ENCODE measurements around the gene FMN2.

FMN2 gene

DNA sequence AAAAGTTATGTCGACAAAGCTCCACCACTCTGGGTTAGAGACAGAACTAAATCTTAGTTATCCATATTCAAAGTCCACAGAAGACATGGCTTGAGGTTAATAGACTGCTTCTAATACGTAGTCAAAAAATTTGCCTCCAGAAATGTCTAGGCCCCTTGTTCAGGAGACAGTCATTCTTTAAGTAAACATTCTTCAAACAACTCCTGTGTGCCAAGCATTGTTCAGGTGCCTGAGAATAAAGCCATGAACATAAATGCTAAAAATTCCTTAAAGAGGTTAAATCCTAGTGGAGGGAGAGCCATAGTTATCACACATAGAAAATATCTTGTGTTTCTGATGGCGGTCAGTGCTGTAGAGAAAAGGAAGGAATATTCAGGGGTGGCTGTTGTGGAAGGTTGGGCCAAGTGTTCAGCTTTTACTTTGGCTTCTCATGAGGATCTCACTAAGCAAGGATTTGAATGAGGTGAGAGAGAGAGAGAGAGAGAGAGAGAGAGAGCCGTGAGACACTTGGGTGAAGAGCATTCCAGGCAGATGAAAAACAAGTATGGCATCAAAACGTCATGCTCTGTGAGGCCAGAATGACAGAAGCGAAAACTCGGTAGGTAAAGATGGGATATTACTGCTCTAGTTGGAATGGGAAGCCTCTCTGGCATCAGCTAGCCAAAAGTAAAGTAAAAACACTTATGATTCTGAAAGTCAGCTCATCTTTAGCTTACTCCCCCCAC lies 333.2 kb downstream of the FMN2 start:
- no peak overlapping the region for H3K4me2 ChIP-seq (ENCODE audit: low read length)
- no peak overlapping the region for H3K9ac ChIP-seq (ENCODE audit: low read length)
- no peak for DNase-seq
- H3K79me1 ChIP-seq (ENCODE audit: low read length), result no peaks in the 10 kb centered on the region
- no peak overlapping the region for H2BK15ac ChIP-seq (replicated peaks; ENCODE audit: low read depth)
- no peak overlapping the region for H3K4me3 ChIP-seq (ENCODE audit: low read length)
- no peak overlapping the region for H2BK5ac ChIP-seq (ENCODE audit: low read length)
- no peak overlapping the region for H4K8ac ChIP-seq (ENCODE audit: low read depth, low read length)
- H3K56ac ChIP-seq (ENCODE audit: low read length), result no peak overlapping the region
- H3K36me3 ChIP-seq (ENCODE audit: control insufficient read depth, insufficient read depth, low read length), result no peaks in the 10 kb centered on the region
- H3K23ac ChIP-seq (ENCODE audit: low read length), result no peak overlapping the region
- no peak overlapping the region for H3K18ac ChIP-seq (ENCODE audit: low read length)
- H2BK120ac ChIP-seq (ENCODE audit: low read depth, low read length), result no peak overlapping the region
- H3K79me2 ChIP-seq (ENCODE audit: control insufficient read depth, insufficient read depth, low read length), result no peaks in the 10 kb centered on the region
- H3K27ac ChIP-seq (ENCODE audit: low read depth, low read length), result no peak overlapping the region
- no CpG with 5 or more reads among the region's 7 CpGs for WGBS (ENCODE audit: extremely low coverage, insufficient coverage, low lambda C conversion rate)
- no peaks in the 10 kb centered on the region for H3K27me3 ChIP-seq (ENCODE audit: insufficient read depth, low read length, poor library complexity)
- H3K4me1 ChIP-seq (ENCODE audit: control insufficient read depth, low read depth, low read length), result no peaks in the 10 kb centered on the region
- H3K4ac ChIP-seq (ENCODE audit: low read depth, low read length), result no peak overlapping the region
- no peak overlapping the region for H4K5ac ChIP-seq (ENCODE audit: low read length)
- H2AK5ac ChIP-seq (ENCODE audit: low read length), result no peak overlapping the region

DNA sequence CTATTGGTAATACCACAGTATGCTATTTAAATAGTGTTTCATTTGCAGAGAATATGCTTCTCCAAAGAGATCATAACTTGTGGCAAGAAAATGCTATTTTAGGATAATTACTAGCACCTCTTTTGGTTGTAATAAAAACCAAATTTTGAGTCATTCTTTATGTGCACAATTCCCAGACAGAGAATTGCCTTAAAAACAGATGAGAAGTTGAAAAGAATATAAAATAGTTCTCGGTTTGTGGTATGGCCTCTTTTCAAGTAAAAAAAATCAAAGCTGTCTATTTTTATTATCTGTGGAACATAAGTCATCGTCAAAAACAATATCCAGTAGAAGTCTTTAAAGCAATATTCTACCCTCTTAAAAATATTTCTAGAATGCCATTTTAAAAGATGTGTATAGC lies 334.4 kb downstream of the FMN2 start:
- H3K4me3 ChIP-seq (ENCODE audit: low read length), result no peak overlapping the region
- H3K4me2 ChIP-seq (ENCODE audit: low read length), result no peak overlapping the region
- no peak overlapping the region for H3K9ac ChIP-seq (ENCODE audit: low read length)
- no peaks in the 10 kb centered on the region for H3K4me1 ChIP-seq (ENCODE audit: control insufficient read depth, low read depth, low read length)
- H2AK5ac ChIP-seq (ENCODE audit: low read length), result no peak overlapping the region
- DNase-seq, result no peak
- no peak overlapping the region for H2BK15ac ChIP-seq (replicated peaks; ENCODE audit: low read depth)
- WGBS (ENCODE audit: extremely low coverage, insufficient coverage, low lambda C conversion rate), result no CpG with 5 or more reads among the region's 2 CpGs
- no peak overlapping the region for H4K5ac ChIP-seq (ENCODE audit: low read length)
- no peak overlapping the region for H2BK5ac ChIP-seq (ENCODE audit: low read length)
- no peaks in the 10 kb centered on the region for H3K27me3 ChIP-seq (ENCODE audit: insufficient read depth, low read length, poor library complexity)
- no peak overlapping the region for H3K4ac ChIP-seq (ENCODE audit: low read depth, low read length)
- H2BK120ac ChIP-seq (ENCODE audit: low read depth, low read length), result no peak overlapping the region
- no peak overlapping the region for H3K27ac ChIP-seq (ENCODE audit: low read depth, low read length)
- H3K18ac ChIP-seq (ENCODE audit: low read length), result no peak overlapping the region
- no peaks in the 10 kb centered on the region for H3K79me2 ChIP-seq (ENCODE audit: control insufficient read depth, insufficient read depth, low read length)
- no peak overlapping the region for H4K8ac ChIP-seq (ENCODE audit: low read depth, low read length)
- no peaks in the 10 kb centered on the region for H3K79me1 ChIP-seq (ENCODE audit: low read length)
- H3K56ac ChIP-seq (ENCODE audit: low read length), result no peak overlapping the region
- no peak overlapping the region for H3K23ac ChIP-seq (ENCODE audit: low read length)
- H3K36me3 ChIP-seq (ENCODE audit: control insufficient read depth, insufficient read depth, low read length), result no peaks in the 10 kb centered on the region

- Histone ChIP-seq H3K79me1 (ENCODE audit: low read length) (no peaks in the 10 kb centered on the region), H3K4me2 (ENCODE audit: low read length) (no peak overlapping the region), H3K36me3 (ENCODE audit: control insufficient read depth, insufficient read depth, low read length) (no peaks in the 10 kb centered on the region), H3K79me2 (ENCODE audit: control insufficient read depth, insufficient read depth, low read length) (no peaks in the 10 kb centered on the region), H2BK5ac (ENCODE audit: low read length) (no peak overlapping the region), H4K8ac (ENCODE audit: low read depth, low read length) (no peak overlapping the region), H3K4ac (ENCODE audit: low read depth, low read length) (no peak overlapping the region), H4K5ac (ENCODE audit: low read length) (no peak overlapping the region), H3K56ac (ENCODE audit: low read length) (no peak overlapping the region), H3K27ac (ENCODE audit: low read depth, low read length) (no peak overlapping the region), H3K18ac (ENCODE audit: low read length) (no peak overlapping the region), H3K23ac (ENCODE audit: low read length) (no peak overlapping the region), H3K9ac (ENCODE audit: low read length) (no peak overlapping the region), H3K4me3 (ENCODE audit: low read length) (no peak overlapping the region), H3K4me1 (ENCODE audit: control insufficient read depth, low read depth, low read length) (no peaks in the 10 kb centered on the region), H2BK15ac (replicated peaks; ENCODE audit: low read depth) (no peak overlapping the region), H3K27me3 (ENCODE audit: insufficient read depth, low read length, poor library complexity) (no peaks in the 10 kb centered on the region), H2BK120ac (ENCODE audit: low read depth, low read length) (no peak overlapping the region), H2AK5ac (ENCODE audit: low read length) (no peak overlapping the region)
- WGBS (ENCODE audit: extremely low coverage, insufficient coverage, low lambda C conversion rate), result no CpG with 5 or more reads among the region's 9 CpGs
- DNase-seq, result no peak
These were observed 344.4 kb downstream of the FMN2 start for GRCh38 chr1:240435996-240436566.

GRCh38 chr1:240441669-240442068 lies 350.0 kb downstream of the FMN2 start:
- H3K4me1 ChIP-seq (ENCODE audit: control insufficient read depth, low read depth, low read length), result no peaks in the 10 kb centered on the region
- H2BK15ac ChIP-seq (replicated peaks; ENCODE audit: low read depth), result no peak overlapping the region
- no peak overlapping the region for H3K56ac ChIP-seq (ENCODE audit: low read length)
- no peak overlapping the region for H3K4ac ChIP-seq (ENCODE audit: low read depth, low read length)
- H3K27ac ChIP-seq (ENCODE audit: low read depth, low read length), result no peak overlapping the region
- no peak overlapping the region for H2BK5ac ChIP-seq (ENCODE audit: low read length)
- no peak overlapping the region for H2BK120ac ChIP-seq (ENCODE audit: low read depth, low read length)
- WGBS (ENCODE audit: extremely low coverage, insufficient coverage, low lambda C conversion rate), result no CpG with 5 or more reads among the region's 1 CpG
- no peak for DNase-seq
- no peak overlapping the region for H3K23ac ChIP-seq (ENCODE audit: low read length)
- no peak overlapping the region for H4K8ac ChIP-seq (ENCODE audit: low read depth, low read length)
- H3K79me2 ChIP-seq (ENCODE audit: control insufficient read depth, insufficient read depth, low read length), result no peaks in the 10 kb centered on the region
- no peaks in the 10 kb centered on the region for H3K27me3 ChIP-seq (ENCODE audit: insufficient read depth, low read length, poor library complexity)
- H2AK5ac ChIP-seq (ENCODE audit: low read length), result no peak overlapping the region
- H3K4me2 ChIP-seq (ENCODE audit: low read length), result no peak overlapping the region
- no peak overlapping the region for H3K4me3 ChIP-seq (ENCODE audit: low read length)
- no peaks in the 10 kb centered on the region for H3K36me3 ChIP-seq (ENCODE audit: control insufficient read depth, insufficient read depth, low read length)
- no peak overlapping the region for H3K18ac ChIP-seq (ENCODE audit: low read length)
- no peak overlapping the region for H3K9ac ChIP-seq (ENCODE audit: low read length)
- no peaks in the 10 kb centered on the region for H3K79me1 ChIP-seq (ENCODE audit: low read length)
- H4K5ac ChIP-seq (ENCODE audit: low read length), result no peak overlapping the region

DNA sequence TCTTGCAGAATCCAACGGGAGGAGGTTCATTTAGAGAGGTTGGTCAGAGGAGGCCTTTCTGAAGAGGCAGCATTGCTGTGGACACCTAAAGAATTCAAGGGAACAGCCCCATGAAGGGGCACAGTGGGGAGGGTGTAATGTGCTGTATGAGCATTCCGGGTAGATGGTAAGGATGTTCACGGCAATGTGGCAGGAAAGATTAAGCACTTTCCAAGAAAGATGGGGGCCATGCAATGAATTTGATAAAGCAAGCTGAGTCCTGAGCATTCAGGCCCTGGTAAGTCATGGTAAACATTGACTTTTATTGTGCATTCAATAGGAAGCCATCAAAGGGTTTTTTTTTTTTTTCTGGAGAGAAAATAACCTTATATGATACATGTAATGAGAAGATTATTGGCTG lies 353.7 kb downstream of the FMN2 start:
- Histone ChIP-seq H4K8ac (ENCODE audit: low read depth, low read length) (no peak overlapping the region), H4K5ac (ENCODE audit: low read length) (no peak overlapping the region), H3K36me3 (ENCODE audit: control insufficient read depth, insufficient read depth, low read length) (no peaks in the 10 kb centered on the region), H3K27ac (ENCODE audit: low read depth, low read length) (no peak overlapping the region), H3K56ac (ENCODE audit: low read length) (no peak overlapping the region), H3K79me2 (ENCODE audit: control insufficient read depth, insufficient read depth, low read length) (no peaks in the 10 kb centered on the region), H3K27me3 (ENCODE audit: insufficient read depth, low read length, poor library complexity) (no peaks in the 10 kb centered on the region), H3K9ac (ENCODE audit: low read length) (no peak overlapping the region), H3K4me1 (ENCODE audit: control insufficient read depth, low read depth, low read length) (no peaks in the 10 kb centered on the region), H3K4me2 (ENCODE audit: low read length) (no peak overlapping the region), H2BK120ac (ENCODE audit: low read depth, low read length) (no peak overlapping the region), H3K79me1 (ENCODE audit: low read length) (no peaks in the 10 kb centered on the region), H3K4ac (ENCODE audit: low read depth, low read length) (no peak overlapping the region), H3K4me3 (ENCODE audit: low read length) (no peak overlapping the region), H3K23ac (ENCODE audit: low read length) (no peak overlapping the region), H2AK5ac (ENCODE audit: low read length) (no peak overlapping the region), H2BK15ac (replicated peaks; ENCODE audit: low read depth) (no peak overlapping the region), H2BK5ac (ENCODE audit: low read length) (no peak overlapping the region), H3K18ac (ENCODE audit: low read length) (no peak overlapping the region)
- WGBS (ENCODE audit: extremely low coverage, insufficient coverage, low lambda C conversion rate), result no CpG with 5 or more reads among the region's 3 CpGs
- no peak for DNase-seq

All from mesendoderm (in vitro differentiated cells).